ENCODE measurements around the gene SDE2.

- no peak for TF ChIP-seq ARNT (IDR thresholded peaks at IDR 0.05)
- no peak for TF ChIP-seq FOXA1 (IDR thresholded peaks at IDR 0.05)
- no peak for TF ChIP-seq NFRKB (IDR thresholded peaks at IDR 0.05)
- TF ChIP-seq CTBP1 (IDR thresholded peaks at IDR 0.05; ENCODE audit: borderline replicate concordance) = no peak
- no peak for TF ChIP-seq FOXK2 (IDR thresholded peaks at IDR 0.05)
- TF ChIP-seq SUZ12 (IDR thresholded peaks at IDR 0.05) = no peak
- TF ChIP-seq SP1 (IDR thresholded peaks at IDR 0.05) = no peak
- TF ChIP-seq ZNF384 (IDR thresholded peaks at IDR 0.05) = no peak
- TF ChIP-seq TARDBP (IDR thresholded peaks at IDR 0.05) = no peak
- no peak for TF ChIP-seq ELF4 (IDR thresholded peaks at IDR 0.05)
- TF ChIP-seq FOXM1 (IDR thresholded peaks at IDR 0.05; ENCODE audit: borderline replicate concordance) = no peak
- no peak for TF ChIP-seq BHLHE40 (IDR thresholded peaks at IDR 0.05; ENCODE audit: borderline replicate concordance)
- no peak for TF ChIP-seq LEF1 (IDR thresholded peaks at IDR 0.05; ENCODE audit: borderline replicate concordance)
These were observed 50.1 kb downstream of the SDE2 start for GRCh38 chr1:225949041-225949440.

Data from HEK293T (cell line).